ENCODE data around the gene CIC. TPM values are rescaled to one million over a fixed set of nuclear protein-coding genes. Genes with fewer than 3 reads are reported as not detected.

Gene CIC
- total and polyA plus RNA-seq, 10 of the 15 experiments (the other 5 are each of a cell fraction or from before 2014, with no cell fraction given), result 0.18 to 50.6 (median 7.1) TPM

DNA sequence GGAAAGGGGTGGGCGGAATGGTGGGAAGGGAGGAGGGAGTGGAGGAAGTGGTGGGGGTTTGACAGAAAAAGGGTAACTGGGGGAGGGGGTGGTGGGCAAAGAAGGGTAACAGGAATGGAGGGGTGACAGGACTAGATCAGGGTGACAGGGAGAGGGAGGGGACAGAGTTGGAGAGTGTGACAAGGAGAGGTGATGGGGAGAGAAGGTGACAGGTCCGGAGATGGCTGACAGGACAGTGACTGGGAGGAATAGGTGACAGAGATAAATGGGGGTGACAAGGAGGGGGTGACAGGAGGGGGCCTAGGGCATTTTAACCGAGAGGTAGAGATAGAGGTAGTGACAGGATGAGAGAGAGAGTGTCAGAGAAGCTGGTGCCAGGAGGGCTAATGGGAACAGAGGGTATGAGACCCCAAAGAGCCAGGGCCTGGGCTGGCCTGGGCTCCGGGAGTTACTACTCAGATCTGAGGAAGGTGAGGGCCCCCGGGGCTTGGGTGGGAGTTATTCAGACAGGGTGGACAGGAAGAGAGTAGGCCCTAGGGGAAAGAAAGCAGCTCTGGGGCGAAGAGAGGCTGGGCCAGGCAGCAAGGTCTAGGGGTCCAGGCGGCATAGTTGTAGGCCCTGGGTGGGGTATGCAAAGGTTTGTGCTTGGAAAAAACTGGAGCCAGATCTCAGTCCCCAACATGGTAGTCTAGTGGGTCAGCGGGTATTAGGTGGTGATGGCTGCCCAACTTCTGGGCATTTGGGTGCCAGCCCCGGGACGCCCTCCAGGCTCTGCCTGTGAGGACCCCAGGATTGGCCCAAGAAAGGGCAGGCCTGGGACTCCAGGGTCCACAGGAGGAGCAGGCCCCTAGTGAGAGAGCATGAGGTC lies 660 bp downstream of the CIC start (continued):
- TF ChIP-seq SPI1 (IDR thresholded peaks at IDR 0.05; ENCODE audit: borderline replicate concordance, insufficient read depth, low read depth, low read length), result no peak
- TF ChIP-seq SMARCA5 (IDR thresholded peaks at IDR 0.05), result 0 out of 2 replicates have a peak, but pooled peaks have one; percentile 5
- TF ChIP-seq NFXL1 (IDR thresholded peaks at IDR 0.05; ENCODE audit: borderline replicate concordance), result no peak
- TF ChIP-seq, protein P1, sequence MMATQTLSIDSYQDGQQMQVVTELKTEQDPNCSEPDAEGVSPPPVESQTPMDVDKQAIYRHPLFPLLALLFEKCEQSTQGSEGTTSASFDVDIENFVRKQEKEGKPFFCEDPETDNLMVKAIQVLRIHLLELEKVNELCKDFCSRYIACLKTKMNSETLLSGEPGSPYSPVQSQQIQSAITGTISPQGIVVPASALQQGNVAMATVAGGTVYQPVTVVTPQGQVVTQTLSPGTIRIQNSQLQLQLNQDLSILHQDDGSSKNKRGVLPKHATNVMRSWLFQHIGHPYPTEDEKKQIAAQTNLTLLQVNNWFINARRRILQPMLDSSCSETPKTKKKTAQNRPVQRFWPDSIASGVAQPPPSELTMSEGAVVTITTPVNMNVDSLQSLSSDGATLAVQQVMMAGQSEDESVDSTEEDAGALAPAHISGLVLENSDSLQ (IDR thresholded peaks at IDR 0.05), result peak; percentile 48
- no peak for TF ChIP-seq JUNB (IDR thresholded peaks at IDR 0.05)
- TF ChIP-seq YBX1 (IDR thresholded peaks at IDR 0.05), result peak; percentile 51; the same call in 1 of the 2 replicates
- no peak for TF ChIP-seq STAT3 (IDR thresholded peaks at IDR 0.05; ENCODE audit: low read depth, low read length)
- TF ChIP-seq, protein P2, sequence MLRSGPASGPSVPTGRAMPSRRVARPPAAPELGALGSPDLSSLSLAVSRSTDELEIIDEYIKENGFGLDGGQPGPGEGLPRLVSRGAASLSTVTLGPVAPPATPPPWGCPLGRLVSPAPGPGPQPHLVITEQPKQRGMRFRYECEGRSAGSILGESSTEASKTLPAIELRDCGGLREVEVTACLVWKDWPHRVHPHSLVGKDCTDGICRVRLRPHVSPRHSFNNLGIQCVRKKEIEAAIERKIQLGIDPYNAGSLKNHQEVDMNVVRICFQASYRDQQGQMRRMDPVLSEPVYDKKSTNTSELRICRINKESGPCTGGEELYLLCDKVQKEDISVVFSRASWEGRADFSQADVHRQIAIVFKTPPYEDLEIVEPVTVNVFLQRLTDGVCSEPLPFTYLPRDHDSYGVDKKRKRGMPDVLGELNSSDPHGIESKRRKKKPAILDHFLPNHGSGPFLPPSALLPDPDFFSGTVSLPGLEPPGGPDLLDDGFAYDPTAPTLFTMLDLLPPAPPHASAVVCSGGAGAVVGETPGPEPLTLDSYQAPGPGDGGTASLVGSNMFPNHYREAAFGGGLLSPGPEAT (IDR thresholded peaks at IDR 0.05; ENCODE audit: low read depth), result no peak
- TF ChIP-seq SIN3A (IDR thresholded peaks at IDR 0.05; ENCODE audit: low read depth, low read length), result no peak
- no peak for TF ChIP-seq SMC3 (IDR thresholded peaks at IDR 0.05; ENCODE audit: borderline replicate concordance, low read length)

All from GM12878 (cell line).